ENCODE measurements around the gene TRIM32.
"Not testable (repeated sequence)": the region's sequence is repeated elsewhere in the genome, so short reads cannot be mapped to it uniquely, and the experiment has no call there.

The TRIM32 gene

GRCh38 chr9:116674210-116674980 is 12.7 kb upstream of the TRIM32 start:
- no peak for DNase-seq (ENCODE audit: low read depth)

DNA sequence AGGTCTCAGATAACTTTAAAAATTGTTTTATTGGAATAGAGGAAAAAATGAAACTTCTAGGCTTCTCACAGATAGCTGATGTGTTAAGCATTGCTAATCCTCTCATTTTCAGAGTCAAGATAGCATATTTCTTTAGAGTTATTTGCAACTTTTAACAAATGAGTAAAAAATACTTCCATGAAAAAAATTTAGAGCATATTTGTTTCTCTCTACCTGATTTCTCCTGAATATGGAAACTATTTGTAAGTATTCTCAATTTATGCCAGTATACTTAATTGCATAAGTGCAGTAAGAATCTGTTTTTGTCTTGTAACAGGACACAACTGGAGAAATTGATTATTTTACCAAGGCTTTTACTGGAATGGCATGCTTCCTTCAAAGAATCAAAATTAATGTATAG is 3.6 kb upstream of the TRIM32 start:
- DNase-seq (ENCODE audit: low read depth) = no peak

- no peak for DNase-seq (ENCODE audit: low read depth)
Measured at GRCh38 chr9:116685166-116685565, 1.9 kb upstream of the TRIM32 start.

DNA sequence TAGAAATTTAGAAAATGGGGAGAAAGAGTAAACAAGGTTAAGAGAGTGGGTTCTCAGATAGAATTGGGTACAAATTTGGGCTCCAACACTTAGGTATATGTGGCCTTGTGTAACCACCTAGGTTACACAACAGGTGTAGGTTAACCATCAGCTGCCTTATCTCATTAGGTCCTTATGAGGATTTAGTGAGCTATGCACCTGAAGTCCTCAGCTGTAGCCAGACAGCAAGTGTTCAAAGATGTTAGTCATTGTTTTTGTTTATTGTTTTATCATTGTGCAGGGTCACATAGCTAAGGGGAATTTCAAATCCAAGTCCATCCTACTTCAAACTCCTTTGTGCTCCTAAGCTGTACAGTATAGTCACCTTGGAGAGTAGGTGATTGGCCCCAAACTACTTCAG is 970 bp upstream of the TRIM32 start:
- DNase-seq (ENCODE audit: low read depth) = no peak

DNA sequence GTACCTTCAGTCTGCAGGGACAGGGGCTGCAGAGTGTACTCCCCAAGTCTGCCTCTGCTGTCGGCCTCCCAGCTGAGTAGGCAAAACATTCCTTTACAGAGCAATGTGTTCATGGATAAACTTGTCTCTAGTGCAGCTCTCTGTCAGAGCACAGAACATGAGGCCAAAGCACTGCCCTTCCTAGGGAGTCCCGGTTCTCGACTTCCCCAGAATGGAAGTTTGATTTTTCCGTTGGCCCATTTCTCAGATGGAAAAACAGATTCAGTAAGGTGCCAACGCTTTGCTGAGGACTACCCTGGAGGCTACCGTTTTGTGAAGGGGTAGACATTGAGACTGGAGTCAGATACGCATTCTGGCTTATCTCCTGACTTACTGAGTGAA is 422 bp upstream of the TRIM32 start:
- DNase-seq (ENCODE audit: low read depth) = no peak

- DNase-seq (ENCODE audit: low read depth) = no peak
Measured at GRCh38 chr9:116687754-116688135, 640 bp downstream of the TRIM32 start.

DNA sequence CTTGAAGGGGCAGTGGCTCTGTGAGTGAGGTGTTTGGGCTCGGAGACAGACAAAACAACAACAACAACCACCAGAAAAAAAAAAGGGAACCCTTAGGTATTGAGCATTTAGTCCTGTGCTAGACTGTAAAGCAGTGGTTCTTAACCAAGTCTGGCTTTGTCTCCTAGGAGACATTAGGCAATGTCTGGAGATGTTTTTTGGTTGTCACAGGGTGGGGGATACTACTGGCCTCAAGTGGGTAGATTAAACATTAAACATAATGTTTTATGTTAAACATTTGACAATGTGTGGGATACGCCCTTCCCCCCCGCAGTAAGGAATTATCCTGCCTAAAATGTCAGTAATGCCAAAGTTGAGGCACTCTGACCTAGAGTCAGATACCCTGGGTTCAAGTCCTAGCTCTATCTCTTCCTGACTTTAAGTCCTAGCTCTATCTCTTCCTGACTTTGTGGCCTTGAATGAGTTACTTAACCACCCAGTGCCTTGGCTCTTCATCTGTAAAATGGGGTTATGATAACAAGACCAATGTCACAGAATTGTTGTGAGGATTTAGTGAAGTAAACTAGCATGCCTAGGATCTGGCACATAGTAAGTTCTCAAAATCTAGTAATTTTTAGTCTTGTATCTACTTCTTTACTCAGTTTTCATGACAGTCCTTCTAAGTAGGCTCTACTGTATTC is 1.8 kb downstream of the TRIM32 start:
- DNase-seq (ENCODE audit: low read depth) = no peak

DNA sequence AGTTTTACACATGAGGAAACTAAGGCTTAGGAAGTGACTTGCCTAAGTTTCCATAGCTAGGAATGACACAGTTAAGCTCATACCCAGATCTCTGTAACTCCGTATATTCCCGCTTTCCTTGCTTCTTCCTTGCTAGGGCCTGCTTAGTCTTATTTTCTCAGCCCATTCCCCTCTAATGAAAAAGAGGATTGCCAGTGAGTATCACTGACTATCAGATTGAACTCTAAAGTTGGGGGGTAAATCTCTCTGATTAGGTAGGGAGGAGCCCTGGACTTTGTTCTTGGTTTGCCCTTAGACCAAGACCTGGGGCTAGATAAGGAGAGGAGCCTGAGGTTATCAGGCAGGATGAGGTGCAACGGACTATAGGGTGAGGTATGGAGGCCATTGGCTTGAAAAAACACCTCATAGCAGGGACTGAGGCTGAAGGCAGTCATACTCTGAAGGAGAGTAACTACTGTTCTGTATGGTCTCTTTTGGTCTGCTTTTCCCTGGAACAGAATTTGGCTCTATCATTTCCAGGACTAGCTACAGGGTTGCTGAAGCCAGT is 2.5 kb downstream of the TRIM32 start:
- DNase-seq (ENCODE audit: low read depth) = no peak

- not testable (repeated sequence) for DNase-seq (ENCODE audit: low read depth)
Measured at GRCh38 chr9:116690805-116691204, 3.7 kb downstream of the TRIM32 start.

GRCh38 chr9:116691607-116692006 is 4.5 kb downstream of the TRIM32 start:
- DNase-seq (ENCODE audit: low read depth) = no peak

DNA sequence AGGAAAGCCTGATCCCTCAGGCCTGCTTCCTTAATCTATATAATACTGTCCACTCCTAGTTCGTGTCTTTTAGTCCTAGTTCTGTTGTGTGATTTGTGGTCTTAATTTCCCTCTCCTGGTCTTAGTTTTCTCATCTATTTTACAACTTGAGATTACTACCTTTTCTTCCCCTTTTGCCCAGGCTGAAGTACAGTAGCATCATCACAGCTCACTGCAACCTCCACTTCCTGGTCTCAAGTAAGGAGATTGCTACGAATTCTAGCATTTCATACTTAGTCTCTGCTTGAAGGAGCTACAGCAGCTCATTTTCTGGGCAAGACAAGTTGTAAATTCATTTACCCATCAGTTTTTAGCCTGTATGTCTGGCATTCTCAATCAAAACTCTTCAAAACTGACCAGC is 5.5 kb downstream of the TRIM32 start:
- no peak for DNase-seq (ENCODE audit: low read depth)

DNA sequence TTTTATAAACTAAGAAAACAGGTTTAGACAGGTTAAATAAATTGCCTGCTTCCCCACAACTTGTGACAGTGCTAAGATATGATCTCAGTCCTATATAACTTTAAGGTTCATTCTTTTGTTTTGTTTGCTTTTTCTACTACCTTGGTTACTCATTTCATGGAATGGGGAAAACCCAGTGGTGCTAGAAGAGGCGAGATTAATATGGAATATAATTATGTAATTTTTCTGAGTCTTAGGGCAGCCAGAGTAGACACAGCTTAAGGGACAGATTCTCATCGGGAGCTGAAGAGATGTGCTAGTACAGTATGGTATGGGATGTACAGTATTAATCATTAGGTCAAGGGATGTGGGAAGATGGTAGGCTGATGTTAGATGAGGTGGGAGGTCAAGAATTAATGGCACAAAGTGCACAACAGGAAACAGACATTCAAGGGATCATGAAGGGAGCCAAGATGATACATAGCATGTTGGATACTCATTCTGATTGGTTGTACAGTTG is 6.2 kb downstream of the TRIM32 start:
- DNase-seq (ENCODE audit: low read depth) = no peak

DNA sequence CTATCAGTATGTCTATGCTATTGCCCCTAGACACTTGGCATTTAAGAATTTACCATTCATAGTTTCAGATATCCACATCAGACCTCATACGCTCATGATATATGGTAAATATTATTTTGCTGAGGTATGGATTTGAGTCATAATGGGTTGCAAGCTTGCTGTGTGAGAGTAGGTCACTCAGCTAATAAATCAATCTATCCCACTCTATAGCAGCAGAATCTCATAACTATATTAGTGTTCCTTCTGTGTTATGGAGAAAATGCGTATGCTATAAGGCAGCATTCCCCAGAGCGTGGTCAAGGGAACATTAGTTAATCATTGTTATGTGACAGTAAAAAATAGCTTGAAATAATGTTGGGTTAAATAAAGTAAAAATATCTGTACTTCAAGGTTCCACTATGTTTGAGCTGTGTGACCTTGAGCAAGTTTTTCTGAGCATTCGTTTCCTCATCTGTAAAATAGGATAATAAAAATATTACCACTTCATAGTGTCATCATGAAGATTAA is 7.7 kb downstream of the TRIM32 start:
- DNase-seq (ENCODE audit: low read depth) = no peak

- no peak for DNase-seq (ENCODE audit: low read depth)
Measured at GRCh38 chr9:116695438-116695837, 8.3 kb downstream of the TRIM32 start.

DNA sequence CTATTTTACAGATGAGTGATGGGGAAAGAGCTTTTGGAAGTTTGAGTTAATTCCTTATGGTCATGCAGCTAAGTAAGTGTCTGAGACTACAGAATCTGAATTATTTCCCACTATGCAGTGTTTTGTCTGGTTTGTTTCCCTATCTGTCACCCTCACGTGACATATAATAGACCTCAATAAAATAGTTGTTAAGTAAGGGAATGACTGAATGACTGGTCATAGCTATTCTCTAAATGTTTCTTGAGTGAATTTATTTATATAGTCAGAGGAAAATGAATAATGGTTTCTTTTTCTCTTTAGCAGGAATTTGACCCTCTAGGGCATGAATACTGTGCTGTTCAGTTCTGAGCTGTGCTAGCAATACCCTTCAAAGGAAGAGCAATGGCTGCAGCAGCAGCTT is 10.3 kb downstream of the TRIM32 start:
- DNase-seq (ENCODE audit: low read depth) = no peak

DNA sequence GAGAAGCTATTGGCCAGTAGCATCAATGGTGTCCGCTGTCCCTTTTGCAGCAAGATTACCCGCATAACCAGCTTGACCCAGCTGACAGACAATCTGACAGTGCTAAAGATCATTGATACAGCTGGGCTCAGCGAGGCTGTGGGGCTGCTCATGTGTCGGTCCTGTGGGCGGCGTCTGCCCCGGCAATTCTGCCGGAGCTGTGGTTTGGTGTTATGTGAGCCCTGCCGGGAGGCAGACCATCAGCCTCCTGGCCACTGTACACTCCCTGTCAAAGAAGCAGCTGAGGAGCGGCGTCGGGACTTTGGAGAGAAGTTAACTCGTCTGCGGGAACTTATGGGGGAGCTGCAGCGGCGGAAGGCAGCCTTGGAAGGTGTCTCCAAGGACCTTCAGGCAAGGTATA is 10.8 kb downstream of the TRIM32 start:
- DNase-seq (ENCODE audit: low read depth) = no peak

DNA sequence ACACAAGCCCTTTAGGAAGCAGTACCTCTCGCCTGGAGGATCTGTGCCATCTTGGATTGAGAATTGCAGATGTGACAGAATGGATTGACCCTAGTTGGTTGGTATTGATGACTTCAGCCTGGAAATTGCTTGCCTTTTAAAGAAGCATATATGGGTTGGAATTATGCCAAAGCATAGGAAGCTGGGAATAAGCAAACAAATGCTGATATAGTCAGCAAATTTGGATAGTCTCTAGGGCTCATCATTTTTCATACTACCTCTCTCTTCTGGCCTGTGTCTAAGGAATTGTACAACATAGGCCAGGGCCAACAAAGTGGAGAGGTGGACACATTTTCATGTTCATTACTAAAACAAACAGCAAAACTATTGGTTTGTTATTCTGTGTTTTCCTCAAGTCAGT is 13.2 kb downstream of the TRIM32 start:
- no peak for DNase-seq (ENCODE audit: low read depth)

DNA sequence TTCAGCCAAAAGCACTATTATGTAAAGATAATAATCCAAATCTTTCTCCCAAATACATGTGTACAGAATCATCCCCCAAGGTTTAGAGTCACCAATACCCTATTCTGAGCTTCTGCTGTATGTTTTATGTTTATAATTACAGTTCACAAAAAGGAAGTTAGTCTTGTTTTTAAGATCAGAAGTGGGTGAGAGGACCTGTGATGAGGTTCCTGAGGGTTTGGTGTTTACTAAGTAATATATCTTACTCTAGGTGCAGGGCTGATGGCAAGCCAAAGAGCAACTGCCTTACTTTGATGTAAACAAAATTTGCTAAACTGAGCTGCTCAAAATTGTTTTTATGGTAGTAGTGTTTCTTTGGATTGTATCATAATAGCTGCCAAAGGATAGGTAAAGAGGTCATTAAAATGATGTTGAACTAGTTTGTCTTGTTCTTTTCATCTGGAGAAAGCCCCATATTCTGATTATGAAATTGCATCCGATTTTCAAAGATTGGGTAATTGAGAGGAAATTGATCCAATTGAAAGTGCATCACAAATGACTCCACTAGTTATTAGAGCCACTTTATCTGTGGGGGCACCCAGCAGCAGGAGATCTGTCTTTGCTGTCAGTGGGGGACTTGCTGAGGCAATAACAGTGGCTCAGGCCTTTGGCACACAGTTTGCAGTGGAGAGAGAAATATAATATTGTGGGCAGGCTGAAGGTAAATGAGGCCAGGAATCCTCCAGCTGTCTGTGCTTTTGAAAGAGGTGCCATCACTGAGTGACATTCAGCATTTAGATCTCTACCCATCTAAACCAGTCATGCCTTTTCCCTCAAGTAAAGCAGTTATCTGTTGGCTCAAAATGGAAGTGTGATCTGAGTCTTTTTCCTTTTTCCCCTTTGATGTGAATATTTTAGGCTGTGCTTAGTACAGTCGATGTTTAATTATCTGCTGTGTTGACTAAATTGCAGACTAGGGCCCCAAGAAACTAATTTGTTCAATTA is 14.1 kb downstream of the TRIM32 start:
- DNase-seq (ENCODE audit: low read depth) = no peak

- no peak for DNase-seq (ENCODE audit: low read depth)
Measured at GRCh38 chr9:116701940-116702642, 15.0 kb downstream of the TRIM32 start.

- DNase-seq (ENCODE audit: low read depth) = no peak
Measured at GRCh38 chr9:116703634-116704033, 16.5 kb downstream of the TRIM32 start.

- no peak for DNase-seq (ENCODE audit: low read depth)
Measured at GRCh38 chr9:116704470-116704869, 17.4 kb downstream of the TRIM32 start.

Data from stimulated activated CD4-positive, alpha-beta T cell treated with anti-CD3 and anti-CD28 coated beads, Interleukin-2, amount 100 ng/mL, for 4 hours (primary cell).